ENCODE data around the gene TREM2.

Gene TREM2

DNA sequence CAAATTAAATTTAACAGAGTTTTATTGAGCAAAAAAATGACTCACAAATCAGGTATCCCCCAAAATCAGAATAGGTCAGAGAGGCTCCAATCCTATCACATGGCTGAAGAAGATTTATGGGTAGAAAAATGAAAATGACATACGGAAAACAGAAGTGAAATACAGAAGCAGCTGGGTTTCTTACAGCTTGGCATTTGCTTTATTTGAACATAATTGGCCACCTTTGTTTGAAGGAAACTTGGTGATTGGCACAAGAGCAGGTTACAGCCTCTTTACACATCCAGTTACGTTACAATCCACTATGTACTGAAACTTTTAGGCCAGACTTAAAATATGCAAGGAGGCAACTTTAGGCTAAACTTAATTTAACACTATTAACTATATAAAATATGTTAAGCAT is 11.7 kb upstream of the TREM2 start:
- Histone ChIP-seq H3K27me3 (ENCODE audit: control insufficient read depth, low read length) (0 out of 2 replicates have a peak, but pooled peaks cover 3% of the 10 kb centered on the region), H3K27ac (ENCODE audit: low read depth, low read length) (no peak overlapping the region), H3K79me2 (ENCODE audit: control insufficient read depth, low read length) (no peaks in the 10 kb centered on the region), H3K4me1 (ENCODE audit: control insufficient read depth, low read length) (no peaks in the 10 kb centered on the region), H3F3A (ENCODE audit: control insufficient read depth, insufficient read depth) (no peaks in the 10 kb centered on the region), H4K20me1 (ENCODE audit: control insufficient read depth, insufficient read depth, low read depth, low read length) (no peaks in the 10 kb centered on the region), H3K4me3 (ENCODE audit: low read length) (no peak overlapping the region), H3K9me2 (replicated peaks; ENCODE audit: control insufficient read depth, low read length) (no peaks in the 10 kb centered on the region), H3K4me2 (ENCODE audit: low read length) (no peak overlapping the region), H3K36me3 (ENCODE audit: control insufficient read depth, low read length) (no peaks in the 10 kb centered on the region), H3K9me3 (ENCODE audit: control insufficient read depth, insufficient read depth, low read length) (no peaks in the 10 kb centered on the region)
- TF ChIP-seq CTCF (IDR thresholded peaks at IDR 0.05; ENCODE audit: low read depth, low read length, poor library complexity, severe bottlenecking), result no peak
- TF ChIP-seq EZH2phosphoT487 (IDR thresholded peaks at IDR 0.05; ENCODE audit: borderline replicate concordance, low read length), result no peak

DNA sequence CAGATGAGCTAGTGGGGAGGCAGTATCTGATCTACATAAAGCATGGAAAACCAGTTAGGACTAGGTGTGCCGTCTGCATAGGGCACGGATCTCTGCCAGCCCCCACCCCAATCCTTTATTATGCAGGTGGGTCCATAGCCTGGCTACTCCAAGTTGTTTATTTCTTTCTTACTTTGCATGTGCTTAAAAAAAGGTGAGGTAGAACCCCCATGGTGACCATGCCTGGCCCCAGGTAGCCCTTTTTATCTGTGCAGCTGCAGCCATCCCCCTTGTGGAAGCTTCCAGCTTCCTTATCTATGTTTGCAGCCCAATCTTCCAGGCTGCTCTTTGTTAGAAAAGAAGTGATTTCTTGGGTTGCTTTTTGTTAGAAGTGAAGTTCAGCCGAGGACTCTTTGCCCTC is 9.0 kb upstream of the TREM2 start:
- Histone ChIP-seq H3K4me2 (ENCODE audit: low read length) (no peak overlapping the region), H3K4me3 (ENCODE audit: low read length) (no peak overlapping the region), H3F3A (ENCODE audit: control insufficient read depth, insufficient read depth) (no peaks in the 10 kb centered on the region), H3K9me3 (ENCODE audit: control insufficient read depth, insufficient read depth, low read length) (no peaks in the 10 kb centered on the region), H3K27me3 (ENCODE audit: control insufficient read depth, low read length) (peaks cover 7% of the 10 kb centered on the region; the same call in 1 of the 2 replicates), H4K20me1 (ENCODE audit: control insufficient read depth, insufficient read depth, low read depth, low read length) (no peaks in the 10 kb centered on the region), H3K79me2 (ENCODE audit: control insufficient read depth, low read length) (no peaks in the 10 kb centered on the region), H3K4me1 (ENCODE audit: control insufficient read depth, low read length) (no peaks in the 10 kb centered on the region), H3K27ac (ENCODE audit: low read depth, low read length) (no peak overlapping the region), H3K9me2 (replicated peaks; ENCODE audit: control insufficient read depth, low read length) (no peaks in the 10 kb centered on the region), H3K36me3 (ENCODE audit: control insufficient read depth, low read length) (no peaks in the 10 kb centered on the region)
- TF ChIP-seq CTCF (IDR thresholded peaks at IDR 0.05; ENCODE audit: low read depth, low read length, poor library complexity, severe bottlenecking) (no peak), EZH2phosphoT487 (IDR thresholded peaks at IDR 0.05; ENCODE audit: borderline replicate concordance, low read length) (no peak)

GRCh38 chr6:41170547-41171160 is 7.7 kb upstream of the TREM2 start:
- no peaks in the 10 kb centered on the region for H3K9me2 ChIP-seq (replicated peaks; ENCODE audit: control insufficient read depth, low read length)
- peaks cover 10% of the 10 kb centered on the region; the same call in 1 of the 2 replicates for H3K27me3 ChIP-seq (ENCODE audit: control insufficient read depth, low read length)
- H3K36me3 ChIP-seq (ENCODE audit: control insufficient read depth, low read length), result no peaks in the 10 kb centered on the region
- no peaks in the 10 kb centered on the region for H3K4me1 ChIP-seq (ENCODE audit: control insufficient read depth, low read length)
- no peaks in the 10 kb centered on the region for H3K79me2 ChIP-seq (ENCODE audit: control insufficient read depth, low read length)
- no peaks in the 10 kb centered on the region for H4K20me1 ChIP-seq (ENCODE audit: control insufficient read depth, insufficient read depth, low read depth, low read length)
- H3K27ac ChIP-seq (ENCODE audit: low read depth, low read length), result no peak overlapping the region
- no peaks in the 10 kb centered on the region for H3K9me3 ChIP-seq (ENCODE audit: control insufficient read depth, insufficient read depth, low read length)
- TF ChIP-seq EZH2phosphoT487 (IDR thresholded peaks at IDR 0.05; ENCODE audit: borderline replicate concordance, low read length) (no peak), CTCF (IDR thresholded peaks at IDR 0.05; ENCODE audit: low read depth, low read length, poor library complexity, severe bottlenecking) (no peak)
- no peak overlapping the region for H3K4me3 ChIP-seq (ENCODE audit: low read length)
- H3F3A ChIP-seq (ENCODE audit: control insufficient read depth, insufficient read depth), result no peaks in the 10 kb centered on the region
- H3K4me2 ChIP-seq (ENCODE audit: low read length), result no peak overlapping the region
